Measurements from ENCODE around the gene RYR2.

The RYR2 gene

DNA sequence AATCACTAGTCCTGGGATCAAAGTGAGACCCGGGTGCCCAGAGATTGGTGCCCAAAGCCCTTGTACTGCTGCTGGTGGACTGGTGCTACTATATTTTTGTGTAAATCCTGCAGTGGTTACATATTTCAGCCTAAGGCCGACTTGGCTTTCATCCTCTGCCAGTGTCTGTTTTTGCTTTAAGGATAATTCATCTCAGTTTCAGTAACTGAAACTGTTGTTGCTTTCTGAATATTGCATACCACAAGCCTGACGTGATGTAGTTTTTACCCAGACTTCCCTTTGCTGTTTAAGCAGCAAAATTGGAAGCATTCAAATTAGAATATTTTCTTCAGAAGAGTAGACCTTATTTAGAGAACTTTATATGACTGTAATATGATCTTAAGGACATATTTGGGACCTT is 341.8 kb downstream of the RYR2 start:
- DNase-seq, result no peak

DNA sequence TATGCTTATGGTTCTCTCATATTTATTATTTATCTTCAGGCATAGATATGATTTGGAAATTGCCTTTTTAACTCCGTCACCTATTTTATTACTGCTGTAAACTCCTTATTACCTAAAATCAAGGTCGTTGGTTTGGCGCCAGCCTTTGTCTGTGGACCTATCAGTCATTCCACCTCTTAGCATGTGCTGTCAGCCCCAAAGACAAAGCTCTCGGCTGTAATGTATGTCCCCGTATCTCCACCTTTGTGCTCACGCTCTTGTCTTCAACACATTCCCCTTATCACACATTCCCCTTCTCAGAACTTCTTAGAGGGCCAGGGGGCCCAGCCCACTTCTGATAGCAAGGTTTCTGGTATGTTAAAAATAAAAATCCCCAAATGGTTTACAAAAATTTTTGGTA is 342.2 kb downstream of the RYR2 start:
- no peak for DNase-seq

DNA sequence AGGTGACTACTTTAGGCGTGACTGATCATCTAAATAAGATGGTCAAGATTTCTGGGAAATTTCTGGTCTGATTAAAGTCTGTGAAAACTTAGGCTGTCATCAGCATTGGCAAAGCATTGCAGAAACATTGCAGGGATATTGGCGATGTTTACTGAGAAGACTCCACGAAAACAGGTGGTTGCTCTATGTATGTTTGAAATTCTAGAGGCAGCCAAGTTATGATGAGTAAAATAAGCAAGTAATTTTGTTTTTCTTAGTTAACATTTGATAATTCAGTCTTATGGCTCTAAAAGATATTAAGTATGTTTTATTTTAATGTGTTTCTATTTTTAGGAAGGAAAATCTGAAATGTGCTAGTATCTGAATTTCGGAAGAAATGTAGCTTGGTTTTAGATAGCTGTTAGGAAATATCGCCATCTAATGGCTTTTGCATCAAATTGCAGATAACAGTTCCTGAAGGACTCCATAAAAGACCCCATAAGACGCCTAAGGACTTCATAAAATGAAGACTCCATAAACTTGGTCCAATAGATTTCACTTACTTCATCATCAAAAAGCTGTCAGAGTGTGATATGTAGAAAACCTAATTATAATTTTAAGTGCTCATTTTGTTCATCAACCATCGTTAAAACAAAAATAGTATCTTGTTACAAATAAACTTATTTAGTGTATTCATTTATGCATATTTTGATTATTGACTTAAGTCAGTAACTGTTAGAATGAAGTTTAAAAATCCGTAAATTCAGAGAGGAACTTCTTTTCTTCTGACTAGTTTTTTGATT is 344.6 kb downstream of the RYR2 start:
- DNase-seq, result no peak

DNA sequence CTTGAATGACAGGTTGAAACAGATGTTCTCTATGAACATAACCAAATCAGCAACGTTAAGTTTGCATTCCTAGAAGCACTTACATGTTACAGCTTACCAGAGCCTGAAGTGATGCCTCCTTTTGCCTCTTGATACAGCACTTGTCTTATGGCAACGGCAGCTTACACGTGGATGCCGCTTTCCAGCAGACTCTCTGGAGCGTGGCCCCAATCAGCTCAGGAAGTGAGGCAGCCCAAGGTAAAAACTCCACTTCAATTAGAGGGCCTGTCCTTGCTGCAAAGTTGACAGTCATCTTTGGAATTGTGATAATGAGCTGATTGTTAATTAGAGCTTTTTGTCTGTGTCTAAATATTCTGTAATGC is 345.1 kb downstream of the RYR2 start:
- DNase-seq, result no peak

DNA sequence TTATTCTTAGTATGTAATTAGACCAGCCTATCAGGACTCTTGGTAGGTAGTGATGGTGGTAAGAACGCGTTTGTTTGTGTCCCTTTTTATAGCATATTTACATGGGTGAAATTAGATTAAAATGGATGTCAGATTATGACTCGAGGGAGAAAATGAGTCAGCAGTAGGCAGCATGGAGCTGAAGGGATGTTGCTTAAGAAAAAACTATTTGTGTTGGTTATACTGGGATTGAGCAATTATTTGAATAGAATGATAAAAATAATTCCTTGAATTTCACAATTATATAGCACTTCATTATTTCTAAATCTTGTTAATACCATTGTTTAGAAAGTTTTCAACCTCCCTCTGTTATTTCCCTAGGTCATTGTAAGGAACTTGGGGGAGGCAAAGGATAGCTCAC is 348.8 kb downstream of the RYR2 start:
- DNase-seq, result no peak

DNA sequence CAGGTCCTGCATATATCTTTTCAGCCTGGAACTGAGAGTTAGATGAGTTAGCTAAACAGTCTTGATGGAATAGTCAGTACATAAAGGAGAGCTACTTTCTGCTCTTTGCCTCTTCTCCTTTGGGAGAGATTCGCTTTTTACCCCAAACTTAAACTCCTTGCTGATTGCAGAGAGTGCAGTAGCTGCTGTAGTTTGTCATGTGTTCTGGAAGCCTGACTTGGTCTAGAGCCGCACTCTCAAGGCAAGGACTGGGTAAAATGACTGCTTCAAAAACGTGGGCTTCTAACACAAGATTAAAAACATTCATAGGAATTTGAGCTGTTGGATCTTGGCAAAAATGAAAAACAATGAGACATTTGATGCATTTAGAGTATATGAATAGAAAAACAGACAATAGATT is 351.6 kb downstream of the RYR2 start:
- no peak for DNase-seq

DNA sequence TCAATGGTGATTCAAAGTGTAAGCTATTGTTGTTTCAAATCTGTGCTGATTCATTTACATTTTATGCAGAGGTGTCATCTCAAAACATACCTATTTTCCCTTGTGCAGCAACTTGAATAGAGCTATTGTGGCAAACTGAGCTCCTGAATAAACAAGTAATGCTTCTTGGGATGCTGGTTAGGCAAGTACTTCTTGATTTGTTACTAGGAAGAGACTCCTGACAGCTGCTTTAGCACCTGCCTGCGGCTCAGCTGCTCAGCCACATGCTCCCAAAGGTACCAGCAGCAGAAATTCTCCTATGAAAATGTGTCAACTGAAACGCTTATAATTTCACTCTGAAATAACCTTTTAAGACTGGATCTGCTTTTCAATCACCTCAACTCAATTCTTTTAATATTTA is 352.3 kb downstream of the RYR2 start:
- DNase-seq, result no peak

DNA sequence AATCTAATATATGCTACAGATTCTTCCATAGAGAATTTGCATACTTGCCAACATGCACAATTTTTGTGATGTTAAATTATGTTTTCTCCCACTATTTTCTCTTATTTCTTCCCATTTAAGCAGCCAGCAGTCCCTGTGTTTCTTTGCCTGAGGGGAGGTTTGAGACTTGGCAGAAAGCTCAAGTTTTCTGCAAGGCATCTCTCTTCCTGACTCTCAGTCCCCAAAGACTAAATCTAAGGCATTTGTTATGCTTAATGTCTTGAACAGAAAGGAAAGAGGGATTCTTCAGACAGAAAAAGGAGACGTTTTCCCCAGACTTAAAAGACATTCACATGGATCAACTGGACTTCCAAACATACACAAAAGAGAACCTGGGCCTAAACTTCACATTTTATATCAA is 354.4 kb downstream of the RYR2 start:
- DNase-seq, result no peak

DNA sequence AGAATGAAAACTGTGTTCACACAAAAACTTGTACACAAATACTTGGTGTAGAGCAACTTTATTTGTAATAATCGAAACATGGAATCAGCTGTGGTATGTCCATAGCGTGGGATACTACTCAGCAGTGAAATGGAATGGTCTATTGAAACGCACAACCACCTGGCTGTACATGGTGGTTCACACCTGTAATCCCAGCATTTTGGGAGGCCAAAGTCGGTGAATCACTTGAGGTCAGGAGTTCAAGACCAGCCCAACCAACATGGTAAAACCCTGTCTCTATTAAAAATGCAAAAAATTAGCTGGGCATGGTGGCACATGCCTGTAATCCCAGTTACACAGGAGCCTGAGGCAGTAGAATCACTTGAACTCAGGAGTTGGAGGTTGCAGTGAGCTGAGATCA is 356.8 kb downstream of the RYR2 start:
- DNase-seq, result no peak

DNA sequence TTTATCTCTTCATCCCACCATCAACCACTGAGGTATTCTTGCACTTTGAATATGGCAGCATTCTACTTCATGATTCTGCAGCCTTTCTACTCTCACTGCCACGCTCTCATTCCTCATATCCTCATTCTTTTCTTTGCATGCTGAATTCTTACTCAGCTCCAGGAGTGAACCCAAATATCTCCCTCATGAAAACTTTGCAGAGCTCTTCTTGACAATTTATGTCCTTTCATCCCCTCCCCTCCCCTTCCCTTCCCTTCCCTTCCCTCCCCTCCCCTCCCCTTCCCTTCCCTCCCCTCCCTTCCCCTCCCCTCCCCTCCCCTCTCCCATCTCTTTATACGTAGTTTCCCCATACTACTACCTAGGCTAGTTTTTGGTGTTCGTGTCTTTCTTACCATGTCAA is 363.9 kb downstream of the RYR2 start:
- DNase-seq, result no peak

DNA sequence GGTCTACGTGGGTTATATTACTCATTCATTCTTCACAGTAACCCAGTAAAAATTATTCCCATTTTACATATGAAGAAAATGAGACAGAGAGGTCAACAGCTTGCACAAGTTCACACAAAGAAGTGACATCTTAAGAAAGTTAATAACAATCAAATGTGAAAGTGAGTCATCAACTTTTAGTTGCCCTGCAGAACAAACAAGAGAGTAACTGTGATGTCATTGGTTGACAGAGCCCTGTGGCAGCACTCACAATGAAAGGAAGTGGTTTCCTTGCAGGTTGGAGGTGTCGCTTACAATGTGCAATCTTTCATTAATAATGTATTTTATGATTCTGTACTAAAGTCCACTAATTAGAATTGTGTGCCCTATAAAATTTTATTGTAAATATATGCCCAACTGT is 369.6 kb downstream of the RYR2 start:
- DNase-seq, result peak; percentile 5

DNA sequence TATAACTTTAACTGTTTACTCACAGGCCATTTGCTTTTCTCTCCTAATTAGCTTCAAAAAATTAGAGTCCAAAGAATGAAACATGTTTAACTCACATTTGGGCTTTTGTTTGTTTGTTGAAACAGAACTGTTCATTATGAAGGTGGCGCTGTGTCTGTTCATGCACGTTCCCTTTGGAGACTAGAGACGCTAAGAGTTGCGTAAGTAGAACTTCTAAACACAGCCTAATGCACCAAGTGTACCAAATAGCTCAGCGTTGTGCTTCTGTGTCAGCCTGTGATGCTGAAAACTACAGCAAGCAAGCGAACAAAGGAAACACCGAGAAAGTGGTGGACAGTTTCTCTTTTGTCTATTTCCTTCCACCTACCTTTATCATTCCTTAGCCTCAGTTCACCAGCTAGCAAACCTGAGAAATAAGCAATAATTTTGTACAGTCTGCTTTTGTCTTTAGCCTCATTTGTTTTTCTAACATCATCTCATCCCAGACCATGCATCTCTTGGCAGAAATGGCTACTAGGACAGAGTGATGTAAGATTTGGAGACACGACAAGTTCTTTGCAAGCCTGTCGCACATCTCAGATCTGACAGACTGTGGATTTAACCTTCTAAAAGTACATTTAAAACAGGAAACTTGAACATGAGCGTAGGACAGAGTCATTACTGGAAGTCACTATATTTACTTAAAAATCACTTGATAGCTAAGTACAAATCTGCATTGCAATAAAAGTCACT is 375.1 kb downstream of the RYR2 start:
- no peak for DNase-seq

DNA sequence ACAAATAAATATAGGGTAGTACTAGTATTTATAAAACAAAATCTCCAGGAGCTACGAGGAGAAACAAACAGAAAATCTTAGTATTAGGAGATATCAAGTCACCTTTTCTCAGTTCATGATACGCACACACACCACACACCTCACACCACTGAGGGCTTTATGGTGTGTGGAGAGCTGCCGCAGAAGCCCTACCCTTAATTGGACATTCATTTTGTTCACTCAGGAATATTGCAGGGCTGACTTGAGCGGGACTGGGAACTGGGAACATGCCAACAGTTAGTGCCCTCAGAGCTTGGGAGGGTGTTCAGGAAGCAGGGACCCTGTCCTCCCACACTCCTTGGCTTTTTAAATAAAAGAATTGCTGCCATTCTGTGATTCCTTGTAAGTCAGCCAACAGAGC is 386.8 kb downstream of the RYR2 start:
- DNase-seq, result no peak

DNA sequence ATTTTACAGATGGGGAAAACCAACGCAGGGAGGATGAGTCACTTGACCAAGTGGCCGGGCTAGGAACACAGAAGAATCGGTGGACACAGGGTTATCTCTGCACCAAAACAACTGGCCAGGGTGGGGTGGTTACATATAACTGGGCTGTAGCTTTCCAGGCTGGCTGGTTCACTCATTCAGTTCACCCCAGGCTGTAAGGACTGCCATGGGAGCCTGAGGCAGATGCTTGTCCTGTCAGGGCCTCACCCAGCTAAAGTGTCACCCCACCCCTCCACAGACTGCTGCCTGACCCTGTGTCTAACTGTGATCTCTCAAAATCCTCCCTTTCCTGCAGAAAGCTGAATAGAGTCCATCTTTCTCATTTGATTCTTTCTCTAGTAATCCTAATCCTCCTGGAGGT is 387.3 kb downstream of the RYR2 start:
- DNase-seq, result no peak

DNA sequence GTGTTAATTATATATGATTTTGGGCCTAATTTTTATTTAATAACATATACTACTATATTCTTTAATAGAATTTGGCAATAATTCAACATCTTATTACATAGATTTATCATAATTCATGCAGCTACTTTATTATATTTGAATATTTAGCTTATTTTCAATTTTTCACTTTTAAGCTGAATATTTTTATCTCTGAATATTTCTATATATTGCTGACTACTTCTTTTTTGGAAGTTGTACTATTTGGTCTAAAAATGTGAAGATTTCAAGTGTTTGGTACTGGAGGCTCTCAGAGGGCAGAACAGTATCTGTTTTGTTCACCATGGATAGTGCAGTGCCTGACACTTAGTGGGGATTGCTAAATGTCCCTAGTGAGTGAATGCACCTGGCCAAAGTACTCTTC is 389.5 kb downstream of the RYR2 start:
- DNase-seq, result no peak

DNA sequence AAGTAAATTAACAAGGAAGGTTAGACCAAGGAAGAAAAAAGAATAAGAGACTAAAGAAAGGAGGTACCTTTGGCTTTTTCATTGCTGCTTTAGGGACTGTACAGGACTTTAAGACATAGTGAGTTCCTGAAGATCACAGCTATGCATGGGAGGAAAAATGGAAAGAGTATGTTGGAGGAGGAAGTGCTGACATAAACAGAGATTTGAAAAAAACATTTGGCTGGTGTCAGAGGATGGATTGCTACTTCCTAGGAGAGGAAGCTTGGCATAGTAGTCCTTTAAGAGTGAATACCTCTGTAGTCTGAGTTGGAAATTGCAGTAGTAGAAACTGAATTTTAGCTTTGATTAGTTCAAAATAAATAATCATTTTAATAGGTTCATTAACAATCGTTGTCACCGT is 398.4 kb downstream of the RYR2 start:
- no peak for DNase-seq

DNA sequence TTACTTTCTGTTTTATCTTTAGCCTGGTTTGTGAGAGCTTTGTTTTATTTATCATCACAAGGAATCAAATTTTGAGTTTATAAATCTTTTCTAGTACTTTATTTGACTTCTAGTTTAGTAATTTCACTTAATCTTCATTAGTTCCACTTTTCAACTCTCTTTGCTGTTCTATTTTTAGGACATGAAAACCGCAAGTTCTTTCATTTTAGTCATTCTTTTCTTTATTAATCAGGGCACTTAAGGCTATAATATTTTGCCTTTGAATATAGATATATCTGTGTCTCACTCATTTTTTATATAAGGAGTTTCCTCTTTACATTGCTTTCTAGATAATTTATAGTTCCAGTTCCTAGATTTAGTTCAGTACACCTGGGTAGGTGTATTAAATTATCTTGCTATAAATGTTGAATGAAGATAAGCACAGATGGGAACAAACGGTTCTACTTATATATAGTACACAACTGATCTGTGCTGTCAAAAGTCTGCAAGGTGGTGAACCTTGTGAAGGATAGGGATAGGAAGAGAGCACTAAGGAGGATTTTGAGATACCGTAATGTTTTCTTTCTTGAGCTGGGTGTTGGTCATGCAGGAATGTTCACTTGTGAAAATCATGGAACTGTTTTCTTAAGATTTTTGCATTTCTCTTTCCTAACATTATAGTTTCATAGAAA is 402.3 kb downstream of the RYR2 start:
- DNase-seq, result no peak

DNA sequence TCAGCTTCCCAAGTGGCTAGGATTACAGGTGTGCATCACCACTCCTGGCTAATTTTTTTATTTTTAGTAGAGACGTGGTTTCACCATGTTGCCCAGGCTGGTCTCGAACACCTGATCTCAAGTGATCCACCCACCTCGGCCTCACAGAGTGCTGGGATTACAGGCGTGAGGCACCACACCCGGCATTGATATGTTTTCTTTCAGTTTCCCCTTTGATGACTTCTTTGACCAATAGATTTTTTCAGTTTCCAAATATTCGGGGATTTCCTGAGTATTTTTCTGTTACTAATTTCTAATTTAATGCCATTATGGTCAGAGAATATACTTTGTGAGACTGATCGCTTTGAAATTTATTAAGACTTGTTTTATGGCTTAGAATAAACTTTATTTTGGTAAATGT is 406.1 kb downstream of the RYR2 start:
- no peak for DNase-seq

DNA sequence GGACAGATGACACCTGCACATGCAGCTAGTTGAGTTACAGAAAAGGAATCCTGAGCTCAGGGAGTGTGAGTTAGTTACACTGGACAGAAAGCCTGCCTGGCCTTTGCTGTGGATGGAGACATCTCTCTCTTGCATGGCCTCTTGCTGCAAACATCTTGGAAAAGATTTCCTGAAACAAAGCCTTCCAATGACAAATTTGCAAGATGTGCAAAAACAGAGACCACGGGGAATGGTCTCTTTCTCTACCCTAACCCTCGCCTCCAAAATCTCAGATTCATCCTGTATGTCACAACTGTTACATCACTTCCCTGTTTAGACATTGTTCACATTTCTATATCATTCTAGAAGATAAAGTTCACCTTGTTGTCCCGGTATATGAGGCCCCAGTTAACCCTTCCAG is 415.6 kb downstream of the RYR2 start:
- DNase-seq, result no peak

DNA sequence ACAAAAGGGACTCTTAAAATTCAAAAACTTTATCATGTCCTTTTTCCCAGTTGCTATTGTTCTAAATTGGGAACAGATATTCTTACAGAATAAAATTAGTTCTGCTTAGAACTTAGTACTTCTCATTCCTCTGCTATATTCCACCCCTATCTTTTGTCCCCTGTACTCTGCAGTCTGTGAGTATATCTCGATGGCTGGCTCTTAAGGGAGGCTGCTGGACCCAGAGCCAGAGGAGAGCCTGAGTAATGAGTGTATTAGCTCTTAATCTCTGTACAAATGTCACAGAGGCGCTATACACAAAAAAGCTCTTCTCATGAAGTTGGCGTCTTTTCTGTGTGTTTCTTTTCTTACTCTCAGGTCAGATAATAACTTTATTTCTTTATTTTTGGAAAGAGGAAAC is 425.3 kb downstream of the RYR2 start:
- no peak for DNase-seq

DNA sequence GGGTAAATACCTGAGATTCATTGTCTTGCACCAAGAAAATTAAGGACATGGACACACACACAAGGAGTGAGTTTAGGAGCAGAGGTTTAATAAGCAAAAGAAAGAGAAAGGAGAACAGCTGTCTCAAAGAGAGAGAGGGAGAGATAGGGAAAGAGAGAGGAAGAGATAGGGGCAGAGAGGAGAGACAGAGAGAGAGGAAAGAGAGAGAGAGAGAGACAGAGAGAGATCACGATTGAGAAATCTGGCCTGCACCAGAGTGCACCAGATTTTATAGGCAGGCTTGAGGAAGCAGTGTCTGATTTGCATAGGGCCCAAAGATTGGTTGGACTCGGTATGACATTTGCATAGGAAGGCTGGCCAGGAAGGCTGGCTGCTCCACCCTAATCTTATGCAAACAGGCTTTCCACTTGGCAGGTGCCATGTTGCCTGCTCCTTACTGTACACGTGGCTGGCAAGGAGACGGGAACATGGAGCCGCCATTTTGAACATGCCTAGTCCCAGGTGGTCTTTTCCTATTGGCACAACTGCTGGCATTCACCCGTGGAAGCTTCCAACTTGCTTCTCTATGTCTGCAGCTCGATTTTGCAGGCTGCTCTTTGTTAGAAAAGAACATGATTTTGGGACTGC is 428.8 kb downstream of the RYR2 start:
- DNase-seq, result no peak

DNA sequence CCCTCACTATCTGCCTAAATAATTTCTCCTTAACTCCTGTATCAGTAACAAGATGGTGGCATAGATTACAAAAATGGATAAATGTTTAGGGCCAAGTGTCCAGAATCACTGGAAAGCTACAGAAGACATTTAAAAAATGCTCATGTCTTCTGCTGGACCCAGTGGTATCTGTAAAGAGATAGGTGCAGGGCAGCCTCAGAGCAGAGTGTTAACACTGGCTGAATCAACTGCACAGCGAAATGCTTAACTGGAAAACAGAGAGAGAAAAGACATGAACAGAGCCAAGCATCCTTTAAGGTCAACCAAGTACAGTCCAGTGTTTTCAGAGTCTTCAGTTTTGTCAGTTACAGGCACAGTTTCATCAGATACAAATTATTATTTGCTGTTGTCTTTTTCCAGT is 429.4 kb downstream of the RYR2 start:
- no peak for DNase-seq

DNA sequence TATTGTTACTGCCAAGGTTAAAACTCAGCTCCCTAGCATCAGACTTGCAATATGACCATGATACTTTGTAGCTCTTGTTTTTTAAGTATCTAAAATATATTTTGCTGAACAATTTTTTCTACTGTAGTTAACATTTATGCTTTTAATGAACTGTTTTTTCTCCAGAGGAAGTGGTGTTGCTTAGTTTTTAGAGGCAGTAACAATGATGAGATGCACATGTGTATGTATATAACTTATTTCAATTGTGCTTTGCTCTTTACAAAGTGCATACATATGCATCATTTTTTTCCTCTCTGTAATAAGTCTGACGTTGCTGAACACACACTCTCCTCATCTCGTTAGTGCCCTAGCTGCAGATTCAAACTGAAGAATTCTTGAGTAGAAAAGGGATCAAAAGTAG is 430.0 kb downstream of the RYR2 start:
- DNase-seq, result no peak

DNA sequence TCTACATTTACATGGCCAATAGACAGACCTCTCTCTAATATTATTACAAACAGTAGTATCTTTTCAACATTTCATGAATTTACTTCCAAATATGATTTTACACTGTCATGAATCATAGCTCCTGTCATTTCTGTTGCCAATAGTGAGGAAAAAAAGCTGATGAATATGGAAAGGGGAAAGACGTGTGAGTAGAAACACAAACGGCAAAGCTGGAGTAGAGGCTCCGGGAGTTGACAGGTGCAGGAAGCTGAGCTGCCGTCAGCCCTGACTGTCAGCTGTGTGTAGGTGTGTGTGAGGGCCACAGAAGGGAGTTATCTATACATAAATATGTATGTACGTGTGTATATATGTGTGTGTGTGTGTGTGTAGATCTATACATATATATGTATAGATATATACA is 431.9 kb downstream of the RYR2 start:
- no peak for DNase-seq

Measured in activated CD4-positive, alpha-beta T cell treated with anti-CD3 and anti-CD28 coated beads for 48 hours (primary cell).